Measurements from ENCODE around the gene HOMER1. TPM values are rescaled to one million over a fixed set of nuclear protein-coding genes. Genes with fewer than 3 reads are reported as not detected.

HOMER1 gene
- polyA plus RNA-seq, 3 donors = 23.4 to 28.2 (median 25.7) TPM

GRCh38 chr5:79330071-79330470, 183.9 kb downstream of the HOMER1 start:
- no peak for DNase-seq (ENCODE audit: low read depth in 3 of 3, low spot score in 2 of 3)

DNA sequence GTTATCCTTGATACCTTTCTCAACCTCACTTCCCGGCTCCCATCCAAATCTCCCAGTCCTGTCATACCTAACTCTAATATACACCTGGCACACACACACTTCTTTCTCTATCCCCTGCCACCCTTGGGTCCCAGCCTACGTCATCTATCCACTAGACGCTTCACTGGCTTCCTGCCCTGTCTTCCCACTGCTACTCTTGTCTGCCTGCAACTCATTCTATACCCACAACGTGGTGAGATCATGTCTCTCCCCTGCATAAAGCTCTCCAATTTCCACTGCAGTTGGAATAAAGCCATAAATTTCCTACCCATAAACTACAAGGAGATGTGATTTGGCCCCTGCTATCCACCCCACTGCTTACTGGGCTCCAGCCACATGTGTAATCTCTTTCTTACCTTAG, 184.5 kb downstream of the HOMER1 start:
- no peak for DNase-seq (ENCODE audit: low read depth in 3 of 3, low spot score in 2 of 3)

Other genes starting within 250 kb of the HOMER1 start
- 10 to 100 TPM; 51.8 to 54.0 (median 53.0) TPM for gene TENT2, start 98.3 kb upstream of the HOMER1 start, polyA plus RNA-seq (ENCODE audit: insufficient read length in 3 of 3)
- gene CMYA5, start 175.7 kb upstream of the HOMER1 start, polyA plus RNA-seq (ENCODE audit: insufficient read length in 3 of 3) = 10 to 100 TPM; 14.0 to 18.8 (median 17.0) TPM

All from right renal cortex interstitium (tissue), 3 donors.